Left ventricle myocardium inferior (tissue), 1 donor: Measurements from ENCODE around the gene LINC01488. TPM values are rescaled to one million over a fixed set of nuclear protein-coding genes. Genes with fewer than 3 reads are reported as not detected.

Source experiments
- DNase-seq: peaks from one replicate; pipeline ENCODE4 v3.0.0-alpha.2; 2020
- H3K27ac ChIP-seq: fragments of 200-600 bp; replicated peaks from 2 replicates; pipeline ENCODE4 v1.8.0; 2021
- H3K27me3 ChIP-seq: fragments of 200-600 bp; 2 replicates; pipeline ENCODE4 v1.8.0; 2021; ENCODE audit warnings: low read depth
- H3K36me3 ChIP-seq: fragments of 200-600 bp; 2 replicates; pipeline ENCODE4 v1.8.0; 2021
- H3K4me1 ChIP-seq: fragments of 200-600 bp; 2 replicates; pipeline ENCODE4 v1.8.0; 2021
- H3K4me3 ChIP-seq: fragments of 200-600 bp; 2 replicates; pipeline ENCODE4 v1.8.0; 2021; ENCODE audit warnings: mild to moderate bottlenecking, moderate library complexity
- H3K9me3 ChIP-seq: fragments of 200-600 bp; replicated peaks from 2 replicates; pipeline ENCODE4 v1.8.0; 2021
- CTCF ChIP-seq: fragments of 200-600 bp; IDR thresholded peaks from 2 replicates; pipeline ENCODE4 v1.8.0; 2021; ENCODE audit warnings: antibody characterized with exemption, mild to moderate bottlenecking, borderline replicate concordance
- intact Hi-C: fragments of 100-400 bp; cut with micrococcal nuclease; formaldehyde crosslinking; loops from one replicate; pipeline ENCODE4 v1.11.0; 2022
- total RNA-seq: library from RNA; stranded (reverse); fragmentation: NEBNext Ultra II Directional; extraction: Animal tissue kit (Norgen Biotek cat#: 25700); gene quantifications from one replicate; pipeline ENCODE4 v1.2.1, GENCODE V29; 2021
- donor health status: DM: no; HTN: yes; CAD: no; lungs with severe emphysema.

Gene LINC01488
- total RNA-seq, 1 donor from 2014 or later = 0.38 TPM

GRCh38 chr11:69515271-69516245 lies 34.1 kb downstream of the LINC01488 start:
- H3K27ac ChIP-seq = no peak overlapping the region

GRCh38 chr11:69516526-69516925 lies 35.1 kb downstream of the LINC01488 start:
- intact Hi-C loops = no loop called here
- no peak for DNase-seq
- TF ChIP-seq CTCF = no peak

More at GRCh38 chr11:69515271-69516245, 34.1 kb downstream of the LINC01488 start:
- H3K9me3 ChIP-seq = peaks cover 18% of the 10 kb centered on the region
- no peak for TF ChIP-seq CTCF
- no peaks in the 10 kb centered on the region for H3K4me1 ChIP-seq
- no peaks in the 10 kb centered on the region for H3K36me3 ChIP-seq
- DNase-seq = no peak
- no peaks in the 10 kb centered on the region for H3K27me3 ChIP-seq
- H3K4me3 ChIP-seq = no peak overlapping the region
- intact Hi-C loops = no loop called here

GRCh38 chr11:69518081-69518950 lies 36.9 kb downstream of the LINC01488 start:
- intact Hi-C loops = no loop called here

More at GRCh38 chr11:69516526-69516925, 35.1 kb downstream of the LINC01488 start:
- H3K4me1 ChIP-seq = no peaks in the 10 kb centered on the region
- no peak overlapping the region for H3K27ac ChIP-seq
- peaks cover 18% of the 10 kb centered on the region for H3K9me3 ChIP-seq
- no peak overlapping the region for H3K4me3 ChIP-seq
- H3K27me3 ChIP-seq = no peaks in the 10 kb centered on the region
- no peaks in the 10 kb centered on the region for H3K36me3 ChIP-seq

GRCh38 chr11:69520186-69520916 lies 38.9 kb downstream of the LINC01488 start:
- no peak for DNase-seq
- intact Hi-C loops = no loop called here

More at GRCh38 chr11:69518081-69518950, 36.9 kb downstream of the LINC01488 start:
- DNase-seq = no peak
- H3K4me3 ChIP-seq = no peak overlapping the region
- H3K27me3 ChIP-seq = no peaks in the 10 kb centered on the region
- H3K4me1 ChIP-seq = no peaks in the 10 kb centered on the region
- no peaks in the 10 kb centered on the region for H3K36me3 ChIP-seq
- no peak overlapping the region for H3K27ac ChIP-seq
- peaks cover 18% of the 10 kb centered on the region for H3K9me3 ChIP-seq
- TF ChIP-seq CTCF = no peak

More at GRCh38 chr11:69520186-69520916, 38.9 kb downstream of the LINC01488 start:
- H3K9me3 ChIP-seq = peaks cover 18% of the 10 kb centered on the region
- no peaks in the 10 kb centered on the region for H3K4me1 ChIP-seq
- no peaks in the 10 kb centered on the region for H3K27me3 ChIP-seq
- no peaks in the 10 kb centered on the region for H3K36me3 ChIP-seq
- H3K27ac ChIP-seq = no peak overlapping the region
- no peak overlapping the region for H3K4me3 ChIP-seq
- no peak for TF ChIP-seq CTCF
